Endometrial microvascular endothelial cells (primary cell): ENCODE measurements around the gene TNFRSF19. TPM values are rescaled to one million over a fixed set of nuclear protein-coding genes. Genes with fewer than 3 reads are reported as not detected.

Source experiments
- in situ Hi-C: cut with HindIII; loops from 2 replicates; pipeline ENCODE4 v1.10.0; 2017; ENCODE audit warnings: low sequenced_read_pairs, low pct_unique_long_range_greater_than_20kb; ENCODE audit errors: inconsistent ontology term
- total RNA-seq: library from RNA; depleted of rRNA; stranded (reverse); fragments of >200 nt; gene quantifications from one replicate; pipeline ENCODE4 v1.2.3, GENCODE V29; 2015; ENCODE audit errors: inconsistent ontology term

TNFRSF19 gene
- total RNA-seq, 1 donor from 2014 or later: 0.46 TPM

GRCh38 chr13:23598369-23598768 lies 28.2 kb downstream of the TNFRSF19 start:
- in situ Hi-C loops: no loop called here

GRCh38 chr13:23599083-23599925 lies 29.1 kb downstream of the TNFRSF19 start:
- in situ Hi-C loops: no loop called here

GRCh38 chr13:23600100-23600499 lies 29.9 kb downstream of the TNFRSF19 start:
- in situ Hi-C loops: no loop called here

GRCh38 chr13:23600534-23600933 lies 30.3 kb downstream of the TNFRSF19 start:
- in situ Hi-C loops: no loop called here

- in situ Hi-C loops: no loop called here
These were observed 35.6 kb downstream of the TNFRSF19 start for GRCh38 chr13:23605831-23606230.

- in situ Hi-C loops: no loop called here
These were observed 37.9 kb downstream of the TNFRSF19 start for GRCh38 chr13:23608138-23608537.

GRCh38 chr13:23608701-23609413 lies 38.6 kb downstream of the TNFRSF19 start:
- in situ Hi-C loops: no loop called here

- in situ Hi-C loops: no loop called here
These were observed 39.2 kb downstream of the TNFRSF19 start for GRCh38 chr13:23609414-23609760.

- in situ Hi-C loops: no loop called here
These were observed 39.8 kb downstream of the TNFRSF19 start for GRCh38 chr13:23609874-23610576.

GRCh38 chr13:23610966-23611491 lies 40.8 kb downstream of the TNFRSF19 start:
- in situ Hi-C loops: no loop called here

GRCh38 chr13:23612182-23612581 lies 42.0 kb downstream of the TNFRSF19 start:
- in situ Hi-C loops: no loop called here

GRCh38 chr13:23612731-23613130 lies 42.5 kb downstream of the TNFRSF19 start:
- in situ Hi-C loops: no loop called here

GRCh38 chr13:23613596-23613995 lies 43.4 kb downstream of the TNFRSF19 start:
- in situ Hi-C loops: no loop called here

GRCh38 chr13:23615395-23616081 lies 45.3 kb downstream of the TNFRSF19 start:
- in situ Hi-C loops: no loop called here

GRCh38 chr13:23616228-23616627 lies 46.0 kb downstream of the TNFRSF19 start:
- in situ Hi-C loops: no loop called here

GRCh38 chr13:23617551-23618024 lies 47.4 kb downstream of the TNFRSF19 start:
- in situ Hi-C loops: no loop called here

GRCh38 chr13:23618341-23618740 lies 48.1 kb downstream of the TNFRSF19 start:
- in situ Hi-C loops: no loop called here

GRCh38 chr13:23619068-23619855 lies 49.0 kb downstream of the TNFRSF19 start:
- in situ Hi-C loops: no loop called here
